Activated CD4-positive, alpha-beta T cell treated with anti-CD3 and anti-CD28 coated beads, Interleukin-10, Interleukin-2, amounts not matched to agents 100 ng/mL and 50 ng/mL, durations not matched to agents 16 hours and 8 hours (primary cell): ENCODE data around the gene NNAT.
"Not testable (repeated sequence)": the region's sequence is repeated elsewhere in the genome, so short reads cannot be mapped to it uniquely, and the experiment has no call there.

Experiments used
- DNase-seq: peaks from one replicate; pipeline ENCODE4 v3.0.0-alpha.2; 2020

The NNAT gene

GRCh38 chr20:37524859-37525708, 4.0 kb downstream of the NNAT start:
- peak; percentile 61 for DNase-seq

- DNase-seq = no peak
These were observed 4.8 kb downstream of the NNAT start for GRCh38 chr20:37525810-37526209.

- DNase-seq = no peak
These were observed 5.3 kb downstream of the NNAT start for GRCh38 chr20:37526238-37526838.

- DNase-seq = no peak
These were observed 6.0 kb downstream of the NNAT start for GRCh38 chr20:37526839-37527637.

GRCh38 chr20:37527638-37528445, 6.8 kb downstream of the NNAT start, which contains the start of gene BLCAP:
Gene BLCAP, minus strand, starts transcription at chr20:37527876. Its CDS starts 8,702 bp downstream, at chr20:37519174.
- DNase-seq = peak; percentile 91

GRCh38 chr20:37528446-37529213, 7.6 kb downstream of the NNAT start:
- DNase-seq = no peak

- DNase-seq = no peak
These were observed 8.3 kb downstream of the NNAT start for GRCh38 chr20:37529214-37529967.

GRCh38 chr20:37529968-37530600, 9.0 kb downstream of the NNAT start:
- no peak for DNase-seq

GRCh38 chr20:37530696-37531095, 9.6 kb downstream of the NNAT start:
- DNase-seq = no peak

- DNase-seq = no peak
These were observed 10.8 kb downstream of the NNAT start for GRCh38 chr20:37531856-37532255.

- no peak for DNase-seq
These were observed 12.2 kb downstream of the NNAT start for GRCh38 chr20:37533154-37533715.

- peak; percentile 71 for DNase-seq
These were observed 13.5 kb downstream of the NNAT start for GRCh38 chr20:37534401-37535157.

- DNase-seq = no peak
These were observed 14.5 kb downstream of the NNAT start for GRCh38 chr20:37535443-37536132.

GRCh38 chr20:37537505-37537904, 16.5 kb downstream of the NNAT start:
- no peak for DNase-seq

- DNase-seq = no peak
These were observed 17.0 kb downstream of the NNAT start for GRCh38 chr20:37538003-37538402.

- DNase-seq = no peak
These were observed 18.4 kb downstream of the NNAT start for GRCh38 chr20:37539424-37539823.

GRCh38 chr20:37540001-37540400, 19.0 kb downstream of the NNAT start:
- no peak for DNase-seq

- not testable (repeated sequence) for DNase-seq
These were observed 19.8 kb downstream of the NNAT start for GRCh38 chr20:37540838-37541237.

- no peak for DNase-seq
These were observed 20.3 kb downstream of the NNAT start for GRCh38 chr20:37541326-37541725.
